MCF 10A (cell line): ENCODE results near the gene TOX4. TPM values are rescaled to one million over a fixed set of nuclear protein-coding genes. Genes with fewer than 3 reads are reported as not detected.
A peak's percentile ranks its signal among the peaks of the same experiment; 100 is the strongest.

ENCODE experiments used
- BruUV-seq: library from RNA; stranded (reverse); fragments of 400-500 nt; replicated peaks from 2 replicates; lab custom pipeline; 2021; lab: Mats Ljungman, UMichigan
- CTCF ChIA-PET: fragments of 300-600 bp; sonication (Branson Sonifier 250); formaldehyde crosslinking; extraction: SDS; loops from one replicate; lab custom pipeline; 2021; ENCODE audit warnings: antibody characterized with exemption, inconsistent platforms; lab: Yijun Ruan, JAX
- POLR2A ChIA-PET: fragments of 300-600, 350-650 bp; sonication (Branson Sonifier 250); formaldehyde crosslinking; extraction: SDS; loops from one replicate; lab custom pipeline; 2020; ENCODE audit warnings: antibody characterized with exemption, inconsistent platforms; lab: Yijun Ruan, JAX
- DNase-seq: peaks from one replicate; pipeline ENCODE4 v3.0.0-alpha.2; 2018; ENCODE audit not compliant: unreplicated experiment
- H3K27ac Mint-ChIP-seq: one replicate; pipeline ENCODE4 v1.8.0; 2022; ENCODE audit warnings: mild to moderate bottlenecking, low read depth, mixed read lengths; ENCODE audit not compliant: unreplicated experiment
- H3K27me3 Mint-ChIP-seq: one replicate; pipeline ENCODE4 v1.8.0; 2022; ENCODE audit warnings: mixed read lengths; ENCODE audit not compliant: insufficient read depth, unreplicated experiment
- H3K36me3 Mint-ChIP-seq: one replicate; pipeline ENCODE4 v1.8.0; 2022; ENCODE audit warnings: mild to moderate bottlenecking, moderate library complexity, mixed read lengths; ENCODE audit not compliant: insufficient read depth, unreplicated experiment
- H3K4me1 Mint-ChIP-seq: one replicate; pipeline ENCODE4 v1.8.0; 2022; ENCODE audit warnings: mixed read lengths; ENCODE audit not compliant: insufficient read depth, unreplicated experiment
- H3K4me3 Mint-ChIP-seq: one replicate; pipeline ENCODE4 v1.8.0; 2022; ENCODE audit warnings: mild to moderate bottlenecking, moderate library complexity, mixed read lengths; ENCODE audit not compliant: unreplicated experiment
- H3K9me3 Mint-ChIP-seq: one replicate; pipeline ENCODE4 v1.8.0; 2022; ENCODE audit warnings: mixed read lengths; ENCODE audit not compliant: unreplicated experiment
- CTCF ChIP-seq: fragments of 200-600 bp; IDR thresholded peaks from one replicate; pipeline ENCODE4 v1.8.0; 2022; ENCODE audit warnings: antibody characterized with exemption, mild to moderate bottlenecking; ENCODE audit not compliant: unreplicated experiment
- intact Hi-C: fragments of 100-400 bp; cut with micrococcal nuclease; formaldehyde crosslinking; loops from 2 replicates; pipeline ENCODE4 v1.14.1; 2022
- total RNA-seq: library from RNA; stranded (reverse); gene quantifications from 2 replicates; pipeline ENCODE4 v1.2.3, GENCODE V29; 2022

The TOX4 gene
- total RNA-seq, 1 experiment from 2014 or later = 84.1 TPM

GRCh38 chr14:21476523-21476924 lies 471 bp upstream of the TOX4 start:
- peak overlapping the region; percentile 98 for H3K27ac Mint-ChIP-seq
- H3K9me3 Mint-ChIP-seq = no peaks in the 10 kb centered on the region
- ChIA-PET CTCF (interaction anchor here (0.6 to 6.4 kb wide), 11 partner anchors 11 to 406 kb away, joined by 3 to 57 read pairs (median 4); partner anchors contain the start of gene CHD8), POLR2A (interaction anchor here (0.8 to 4.6 kb wide), 16 partner anchors 10 to 210 kb away, joined by 3 to 73 read pairs (median 8); partner anchors contain the start of genes CHD8 and METTL3)
- intact Hi-C loops = loop anchor here (5.0 kb wide), 1 partner anchor 81 kb away; no protein-coding TSS in a partner anchor
- DNase-seq = peak; percentile 86
- H3K4me3 Mint-ChIP-seq = peak overlapping the region; percentile 87
- no peaks in the 10 kb centered on the region for H3K4me1 Mint-ChIP-seq
- H3K36me3 Mint-ChIP-seq = peaks cover 24% of the 10 kb centered on the region
- no TSS peak for BruUV-seq
- TF ChIP-seq CTCF = no peak
- H3K27me3 Mint-ChIP-seq = no peaks in the 10 kb centered on the region

GRCh38 chr14:21486640-21487087 lies 9.7 kb downstream of the TOX4 start:
- no peak for TF ChIP-seq CTCF
- Mint-ChIP-seq H3K36me3 (peaks cover 46% of the 10 kb centered on the region), H3K27me3 (no peaks in the 10 kb centered on the region), H3K9me3 (no peaks in the 10 kb centered on the region), H3K27ac (no peak overlapping the region), H3K4me1 (no peaks in the 10 kb centered on the region), H3K4me3 (no peak overlapping the region)
- ChIA-PET POLR2A (interaction anchor here (2.3 kb wide), 1 partner anchor 9 kb away, joined by 14 read pairs; the partner anchor contains the start of genes RAB2B and TOX4), CTCF (interaction anchor here (2.2 to 2.8 kb wide), 2 partner anchors 9 to 11 kb away, joined by 19 to 28 read pairs; partner anchors contain the start of gene TOX4)
- intact Hi-C loops = no loop called here
- BruUV-seq = no TSS peak
- DNase-seq = no peak

DNA sequence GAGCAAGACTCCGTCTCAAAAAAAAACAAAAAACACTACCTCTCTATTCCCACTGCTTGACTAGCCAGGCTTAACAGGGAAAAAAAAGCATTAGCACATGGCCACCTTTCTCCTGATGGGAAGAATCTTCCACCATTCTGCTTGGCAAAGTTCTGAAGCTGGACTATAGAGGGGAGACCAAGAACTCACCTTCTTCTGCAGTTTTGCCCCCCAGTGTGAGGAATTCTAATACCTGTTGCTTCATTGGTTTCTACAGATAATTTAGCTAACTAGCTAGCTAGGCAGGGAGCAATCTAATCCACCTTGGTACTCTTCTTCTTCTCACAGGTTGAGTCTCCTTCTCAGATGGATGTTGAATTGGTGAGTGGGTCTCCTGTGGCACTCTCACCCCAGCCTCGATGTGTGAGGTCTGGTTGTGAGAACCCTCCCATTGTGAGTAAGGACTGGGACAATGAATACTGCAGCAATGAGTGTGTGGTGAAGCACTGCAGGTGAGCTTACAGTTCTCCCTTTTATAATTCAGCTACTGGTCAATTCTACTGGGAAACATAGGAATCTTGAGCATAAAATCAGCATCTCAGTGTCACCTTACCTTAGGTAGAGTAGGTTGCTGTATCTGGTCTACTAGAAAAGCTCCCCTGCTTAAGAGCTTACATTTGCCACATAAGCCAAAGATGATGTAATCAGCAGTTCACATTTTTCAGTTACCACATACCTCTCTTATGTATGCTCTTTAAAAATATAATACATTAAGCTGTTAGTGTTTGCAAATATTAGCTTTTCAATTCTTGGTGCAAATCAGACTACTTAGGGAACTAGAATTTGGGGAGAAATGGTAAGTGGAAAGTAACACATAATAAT lies 18.1 kb downstream of the TOX4 start:
- Mint-ChIP-seq H3K4me3 (no peak overlapping the region), H3K4me1 (no peaks in the 10 kb centered on the region), H3K27ac (no peak overlapping the region), H3K9me3 (no peaks in the 10 kb centered on the region), H3K27me3 (no peaks in the 10 kb centered on the region), H3K36me3 (peaks cover 100% of the 10 kb centered on the region)
- no TSS peak for BruUV-seq
- CTCF ChIA-PET = interaction anchor here (0.5 to 1.5 kb wide), 6 partner anchors 15 to 63 kb away, joined by 3 to 7 read pairs (median 4); partner anchors contain the start of genes RAB2B and TOX4
- POLR2A ChIA-PET = interaction anchor here (0.7 to 2.7 kb wide), 7 partner anchors 10 to 41 kb away, joined by 3 to 11 read pairs (median 3); partner anchors contain the start of genes CHD8, METTL3, RAB2B and TOX4
- intact Hi-C loops = no loop called here
- no peak for DNase-seq
- TF ChIP-seq CTCF = no peak

DNA sequence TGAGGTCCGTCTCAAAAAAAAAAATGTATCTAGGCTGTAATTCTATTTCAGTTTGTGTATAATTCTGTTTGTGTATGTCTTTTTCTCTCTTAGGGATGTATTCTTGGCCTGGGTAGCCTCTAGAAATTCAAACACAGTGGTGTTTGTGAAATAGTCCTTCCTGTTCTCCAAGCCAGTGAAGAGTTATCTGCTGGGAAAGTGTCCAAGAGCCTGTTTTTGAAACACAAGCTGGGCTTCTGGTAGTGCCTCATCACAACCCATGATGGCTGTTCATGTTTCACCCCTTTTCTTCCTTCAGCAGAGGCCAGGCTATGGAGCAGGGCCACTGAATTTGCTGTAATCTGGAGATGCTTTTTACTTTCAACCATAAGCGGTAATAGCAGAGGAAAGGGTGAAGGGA lies 19.5 kb downstream of the TOX4 start:
- Mint-ChIP-seq H3K4me3 (no peak overlapping the region), H3K27ac (no peak overlapping the region), H3K36me3 (peaks cover 96% of the 10 kb centered on the region), H3K27me3 (no peaks in the 10 kb centered on the region), H3K4me1 (no peaks in the 10 kb centered on the region), H3K9me3 (no peaks in the 10 kb centered on the region)
- no TSS peak for BruUV-seq
- no peak for TF ChIP-seq CTCF
- POLR2A ChIA-PET = interaction anchor here (2.7 kb wide), 1 partner anchor 19 kb away, joined by 11 read pairs; the partner anchor contains the start of genes RAB2B and TOX4
- intact Hi-C loops = no loop called here
- CTCF ChIA-PET = interaction anchor here (0.5 to 6.0 kb wide), 5 partner anchors 9 to 35 kb away, joined by 3 to 57 read pairs (median 4); partner anchors contain the start of genes RAB2B and TOX4
- no peak for DNase-seq
